H1 (cell line): ENCODE results near the gene EPHB1. TPM values are rescaled to one million over a fixed set of nuclear protein-coding genes. Genes with fewer than 3 reads are reported as not detected.

Experiments
- BRCA1 ChIP-seq: IDR thresholded peaks from 2 replicates; pipeline ENCODE4 v1.6.1; 2012; ENCODE audit warnings: low read depth, low read length, improper control_type of control experiment
- HDAC2 ChIP-seq, 2 experiments: fragments of 300-600 bp in 1 of 2; sonication (generic) in 1 of 2; IDR thresholded peaks; 2 replicates each; pipeline ENCODE4 v1.6.1; 2011 to 2012; ENCODE audit warnings: low read depth in 2 of 2, low read length in 2 of 2, mild to moderate bottlenecking in 2 of 2, moderate library complexity in 2 of 2, borderline replicate concordance in 1 of 2, inconsistent platforms in 1 of 2
- JUN ChIP-seq: IDR thresholded peaks from 2 replicates; pipeline ENCODE4 v1.6.1; 2011; ENCODE audit warnings: low read depth, mild to moderate bottlenecking, improper control_type of control experiment, low read length
- polyA plus RNA-seq, 7 experiments: library from polyadenylated mRNA; depleted of rRNA in 3 of 7; stranded (reverse) in 5 of 7; unstranded in 2 of 7; fragments of >200 nt in 5 of 7; fragments of 200-250 nt in 2 of 7; gene quantifications; 1 replicate in 5 of 7; 2 replicates in 1 of 7; 4 replicates in 1 of 7; pipeline versions ENCODE4 v1.2.1 to v1.2.3, GENCODE V29; 2011 to 2013; ENCODE audit warnings: missing spikeins in 2 of 7, mixed read lengths in 2 of 7
- total RNA-seq: library from RNA; stranded (reverse); fragmentation: NEBNext Ultra II Directional; extraction: Animal tissue kit (Norgen Biotek cat#: 25700); gene quantifications from 2 replicates; pipeline ENCODE4 v1.2.1, GENCODE V29; 2021
- TF ChIP-seq, protein P1 (sequence below): IDR thresholded peaks from 2 replicates; pipeline ENCODE4 v1.6.1; 2011; ENCODE audit warnings: low read depth, mild to moderate bottlenecking, low read length; ENCODE audit not compliant: insufficient read depth
- TF ChIP-seq, protein P2 (sequence below): fragments of 300-600 bp; sonication (generic); IDR thresholded peaks from 2 replicates; pipeline ENCODE4 v1.7.1; 2012; ENCODE audit warnings: low read length, moderate library complexity, mild to moderate bottlenecking, inconsistent platforms; ENCODE audit not compliant: insufficient replicate concordance

The EPHB1 gene
- total and polyA plus RNA-seq, 2 of the 8 experiments (the other 6 are each of a cell fraction or from before 2014, with no cell fraction given) = 3.5 to 5.9 TPM

DNA sequence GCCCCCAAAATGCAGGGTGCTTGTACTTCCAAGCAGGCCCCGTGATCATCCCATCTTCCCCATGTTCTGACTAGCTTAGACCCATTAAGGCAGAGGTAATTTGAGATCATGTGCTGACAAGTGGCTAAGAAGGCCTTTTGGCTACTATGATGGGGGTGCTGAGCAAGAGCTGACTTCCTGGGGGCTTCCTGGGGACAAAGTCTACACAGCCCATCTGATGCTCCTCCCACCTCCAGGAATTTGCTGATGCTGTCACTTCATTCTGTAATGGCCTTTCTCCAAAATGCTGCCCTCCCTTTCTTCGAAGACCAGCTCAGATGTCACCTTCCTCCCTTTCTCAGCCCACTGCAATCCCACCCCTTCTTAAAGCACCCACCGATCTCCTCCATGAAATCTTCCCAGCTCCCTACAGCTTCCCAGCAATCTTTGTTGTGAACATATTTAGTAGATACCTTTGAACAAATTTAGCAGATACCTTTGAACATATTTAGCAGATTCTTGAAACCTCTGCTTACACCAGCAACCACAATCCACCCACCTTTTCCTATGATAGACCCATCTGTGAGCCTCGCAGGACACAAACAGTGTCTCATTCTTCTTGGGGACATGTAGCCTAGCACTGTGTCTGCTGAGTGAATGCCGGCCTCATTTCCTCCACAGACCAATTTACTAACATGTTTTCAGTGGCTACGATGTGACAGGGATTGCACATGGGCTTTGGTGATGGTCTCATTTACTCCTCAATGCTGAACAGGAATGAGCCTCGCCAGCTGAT, 223.3 kb downstream of the EPHB1 start (continued):
- TF ChIP-seq, protein P1, sequence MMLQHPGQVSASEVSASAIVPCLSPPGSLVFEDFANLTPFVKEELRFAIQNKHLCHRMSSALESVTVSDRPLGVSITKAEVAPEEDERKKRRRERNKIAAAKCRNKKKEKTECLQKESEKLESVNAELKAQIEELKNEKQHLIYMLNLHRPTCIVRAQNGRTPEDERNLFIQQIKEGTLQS = no peak
- TF ChIP-seq JUN (no peak), BRCA1 (no peak), HDAC2 (IDR thresholded peaks at IDR 0.05; ENCODE audit: borderline replicate concordance in 1 of 2, low read depth in 2 of 2, low read length in 2 of 2) (no peak)
- TF ChIP-seq, protein P2, sequence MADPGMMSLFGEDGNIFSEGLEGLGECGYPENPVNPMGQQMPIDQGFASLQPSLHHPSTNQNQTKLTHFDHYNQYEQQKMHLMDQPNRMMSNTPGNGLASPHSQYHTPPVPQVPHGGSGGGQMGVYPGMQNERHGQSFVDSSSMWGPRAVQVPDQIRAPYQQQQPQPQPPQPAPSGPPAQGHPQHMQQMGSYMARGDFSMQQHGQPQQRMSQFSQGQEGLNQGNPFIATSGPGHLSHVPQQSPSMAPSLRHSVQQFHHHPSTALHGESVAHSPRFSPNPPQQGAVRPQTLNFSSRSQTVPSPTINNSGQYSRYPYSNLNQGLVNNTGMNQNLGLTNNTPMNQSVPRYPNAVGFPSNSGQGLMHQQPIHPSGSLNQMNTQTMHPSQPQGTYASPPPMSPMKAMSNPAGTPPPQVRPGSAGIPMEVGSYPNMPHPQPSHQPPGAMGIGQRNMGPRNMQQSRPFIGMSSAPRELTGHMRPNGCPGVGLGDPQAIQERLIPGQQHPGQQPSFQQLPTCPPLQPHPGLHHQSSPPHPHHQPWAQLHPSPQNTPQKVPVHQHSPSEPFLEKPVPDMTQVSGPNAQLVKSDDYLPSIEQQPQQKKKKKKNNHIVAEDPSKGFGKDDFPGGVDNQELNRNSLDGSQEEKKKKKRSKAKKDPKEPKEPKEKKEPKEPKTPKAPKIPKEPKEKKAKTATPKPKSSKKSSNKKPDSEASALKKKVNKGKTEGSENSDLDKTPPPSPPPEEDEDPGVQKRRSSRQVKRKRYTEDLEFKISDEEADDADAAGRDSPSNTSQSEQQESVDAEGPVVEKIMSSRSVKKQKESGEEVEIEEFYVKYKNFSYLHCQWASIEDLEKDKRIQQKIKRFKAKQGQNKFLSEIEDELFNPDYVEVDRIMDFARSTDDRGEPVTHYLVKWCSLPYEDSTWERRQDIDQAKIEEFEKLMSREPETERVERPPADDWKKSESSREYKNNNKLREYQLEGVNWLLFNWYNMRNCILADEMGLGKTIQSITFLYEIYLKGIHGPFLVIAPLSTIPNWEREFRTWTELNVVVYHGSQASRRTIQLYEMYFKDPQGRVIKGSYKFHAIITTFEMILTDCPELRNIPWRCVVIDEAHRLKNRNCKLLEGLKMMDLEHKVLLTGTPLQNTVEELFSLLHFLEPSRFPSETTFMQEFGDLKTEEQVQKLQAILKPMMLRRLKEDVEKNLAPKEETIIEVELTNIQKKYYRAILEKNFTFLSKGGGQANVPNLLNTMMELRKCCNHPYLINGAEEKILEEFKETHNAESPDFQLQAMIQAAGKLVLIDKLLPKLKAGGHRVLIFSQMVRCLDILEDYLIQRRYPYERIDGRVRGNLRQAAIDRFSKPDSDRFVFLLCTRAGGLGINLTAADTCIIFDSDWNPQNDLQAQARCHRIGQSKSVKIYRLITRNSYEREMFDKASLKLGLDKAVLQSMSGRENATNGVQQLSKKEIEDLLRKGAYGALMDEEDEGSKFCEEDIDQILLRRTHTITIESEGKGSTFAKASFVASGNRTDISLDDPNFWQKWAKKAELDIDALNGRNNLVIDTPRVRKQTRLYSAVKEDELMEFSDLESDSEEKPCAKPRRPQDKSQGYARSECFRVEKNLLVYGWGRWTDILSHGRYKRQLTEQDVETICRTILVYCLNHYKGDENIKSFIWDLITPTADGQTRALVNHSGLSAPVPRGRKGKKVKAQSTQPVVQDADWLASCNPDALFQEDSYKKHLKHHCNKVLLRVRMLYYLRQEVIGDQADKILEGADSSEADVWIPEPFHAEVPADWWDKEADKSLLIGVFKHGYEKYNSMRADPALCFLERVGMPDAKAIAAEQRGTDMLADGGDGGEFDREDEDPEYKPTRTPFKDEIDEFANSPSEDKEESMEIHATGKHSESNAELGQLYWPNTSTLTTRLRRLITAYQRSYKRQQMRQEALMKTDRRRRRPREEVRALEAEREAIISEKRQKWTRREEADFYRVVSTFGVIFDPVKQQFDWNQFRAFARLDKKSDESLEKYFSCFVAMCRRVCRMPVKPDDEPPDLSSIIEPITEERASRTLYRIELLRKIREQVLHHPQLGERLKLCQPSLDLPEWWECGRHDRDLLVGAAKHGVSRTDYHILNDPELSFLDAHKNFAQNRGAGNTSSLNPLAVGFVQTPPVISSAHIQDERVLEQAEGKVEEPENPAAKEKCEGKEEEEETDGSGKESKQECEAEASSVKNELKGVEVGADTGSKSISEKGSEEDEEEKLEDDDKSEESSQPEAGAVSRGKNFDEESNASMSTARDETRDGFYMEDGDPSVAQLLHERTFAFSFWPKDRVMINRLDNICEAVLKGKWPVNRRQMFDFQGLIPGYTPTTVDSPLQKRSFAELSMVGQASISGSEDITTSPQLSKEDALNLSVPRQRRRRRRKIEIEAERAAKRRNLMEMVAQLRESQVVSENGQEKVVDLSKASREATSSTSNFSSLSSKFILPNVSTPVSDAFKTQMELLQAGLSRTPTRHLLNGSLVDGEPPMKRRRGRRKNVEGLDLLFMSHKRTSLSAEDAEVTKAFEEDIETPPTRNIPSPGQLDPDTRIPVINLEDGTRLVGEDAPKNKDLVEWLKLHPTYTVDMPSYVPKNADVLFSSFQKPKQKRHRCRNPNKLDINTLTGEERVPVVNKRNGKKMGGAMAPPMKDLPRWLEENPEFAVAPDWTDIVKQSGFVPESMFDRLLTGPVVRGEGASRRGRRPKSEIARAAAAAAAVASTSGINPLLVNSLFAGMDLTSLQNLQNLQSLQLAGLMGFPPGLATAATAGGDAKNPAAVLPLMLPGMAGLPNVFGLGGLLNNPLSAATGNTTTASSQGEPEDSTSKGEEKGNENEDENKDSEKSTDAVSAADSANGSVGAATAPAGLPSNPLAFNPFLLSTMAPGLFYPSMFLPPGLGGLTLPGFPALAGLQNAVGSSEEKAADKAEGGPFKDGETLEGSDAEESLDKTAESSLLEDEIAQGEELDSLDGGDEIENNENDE = no peak
- TF ChIP-seq, all 59 proteins: peak for 0
